GM23248 (cell line): ENCODE measurements around the gene TRIM29. TPM values are rescaled to one million over a fixed set of nuclear protein-coding genes. Genes with fewer than 3 reads are reported as not detected.

Experiments
- DNase-seq: peaks from one replicate; pipeline ENCODE4 v3.0.0-alpha.2; 2015
- H2AFZ ChIP-seq: fragments of 200-600 bp; sonication (generic); 2 replicates; pipeline ENCODE4 v1.6.1; 2016; ENCODE audit warnings: antibody characterized with exemption
- H3F3A ChIP-seq: fragments of 200-600 bp; sonication (generic); 2 replicates; pipeline ENCODE4 v1.6.1; 2016; ENCODE audit warnings: mild to moderate bottlenecking, antibody characterized with exemption, mixed run types; ENCODE audit not compliant: insufficient read depth
- H3K27ac ChIP-seq: fragments of 200-600 bp; sonication (generic); 2 replicates; pipeline ENCODE4 v1.5.1; 2016; ENCODE audit warnings: mild to moderate bottlenecking
- H3K27me3 ChIP-seq: fragments of 200-600 bp; sonication (generic); replicated peaks from 2 replicates; pipeline ENCODE4 v1.6.1; 2016; ENCODE audit warnings: mild to moderate bottlenecking; ENCODE audit not compliant: insufficient read depth
- H3K36me3 ChIP-seq: fragments of 200-600 bp; sonication (generic); 2 replicates; pipeline ENCODE4 v1.6.1; 2016; ENCODE audit warnings: low read depth, mild to moderate bottlenecking
- H3K4me1 ChIP-seq: fragments of 200-600 bp; sonication (generic); 2 replicates; pipeline ENCODE4 v1.6.1; 2016; ENCODE audit warnings: mild to moderate bottlenecking; ENCODE audit not compliant: insufficient read depth
- H3K4me2 ChIP-seq: fragments of 200-600 bp; sonication (generic); one replicate; pipeline ENCODE4 v1.6.1; 2016; ENCODE audit warnings: mild to moderate bottlenecking; ENCODE audit not compliant: unreplicated experiment
- H3K4me3 ChIP-seq: fragments of 200-600 bp; sonication (generic); 2 replicates; pipeline ENCODE4 v1.5.1; 2016; ENCODE audit warnings: mild to moderate bottlenecking
- H3K79me2 ChIP-seq: fragments of 200-600 bp; sonication (generic); 2 replicates; pipeline ENCODE4 v1.6.1; 2016; ENCODE audit warnings: mild to moderate bottlenecking; ENCODE audit not compliant: insufficient read depth
- H3K9ac ChIP-seq: fragments of 200-600 bp; sonication (generic); 2 replicates; pipeline ENCODE4 v1.6.1; 2016; ENCODE audit warnings: mild to moderate bottlenecking
- H3K9me2 ChIP-seq: fragments of 200-600 bp; sonication (generic); 2 replicates; pipeline ENCODE4 v1.6.1; 2016; ENCODE audit warnings: mixed run types, mild to moderate bottlenecking, moderate library complexity; ENCODE audit not compliant: insufficient read depth
- H3K9me3 ChIP-seq: fragments of 200-600 bp; sonication (generic); one replicate; pipeline ENCODE4 v1.6.1; 2017; ENCODE audit warnings: low read depth
- H4K20me1 ChIP-seq: fragments of 200-600 bp; sonication (generic); 2 replicates; pipeline ENCODE4 v1.6.0; 2016; ENCODE audit not compliant: insufficient read depth
- EZH2 ChIP-seq: fragments of 200-600 bp; sonication (generic); IDR thresholded peaks from 2 replicates; pipeline ENCODE4 v1.6.1; 2018; ENCODE audit warnings: antibody characterized with exemption, mild to moderate bottlenecking; ENCODE audit not compliant: insufficient read depth, poor library complexity, severe bottlenecking
- EZH2phosphoT487 ChIP-seq: fragments of 200-600 bp; sonication (generic); IDR thresholded peaks from 2 replicates; pipeline ENCODE4 v1.6.1; 2018; ENCODE audit warnings: antibody characterized with exemption, moderate library complexity, mild to moderate bottlenecking, low read depth; ENCODE audit not compliant: insufficient read depth
- WGBS, 2 experiments: methylation state at CpG; one replicate each; pipeline ENCODE4 v1.1.6; 2015 to 2017; ENCODE audit warnings: low lambda C conversion rate in 2 of 2, low coverage in 1 of 2; ENCODE audit errors: missing lambda C conversion rate in 2 of 2; 5-methylcytosine and 5-hydroxymethylcytosine counted together
- in situ Hi-C: fragments of 300-500 bp; cut with MboI; formaldehyde crosslinking; loops from 2 replicates; pipeline ENCODE4 v1.15.0; 2020
- polyA plus RNA-seq: library from polyadenylated mRNA; unstranded; fragments of >200 nt; fragmentation: Nextera tagmentation; extraction: Ambion mirVana; gene quantifications from 2 replicates; pipeline ENCODE4 v1.2.1, GENCODE V29; 2016
- total RNA-seq: library from RNA; depleted of rRNA; stranded (reverse); fragments of >200 nt; shearing (Covaris generic); gene quantifications from 2 replicates; pipeline ENCODE4 v1.2.3, GENCODE V29; 2014; rRNA removed

The TRIM29 gene
- total RNA-seq (1.4 TPM in 1 of 2 replicates, not detected in the other), polyA plus RNA-seq (0.86 and 1.1 TPM in 2 replicates)

- Histone ChIP-seq H3K27me3 (peaks cover 46% of the 10 kb centered on the region; the same call in 1 of the 2 replicates), H2AFZ (no peak within 1 kb of the TSS), H3F3A (no peaks in the 10 kb centered on the region), H3K9ac (no peak within 1 kb of the TSS), H3K36me3 (no peaks in the 10 kb centered on the region), H3K4me2 (no peak within 1 kb of the TSS), H3K79me2 (no peaks in the 10 kb centered on the region), H3K27ac (no peak within 1 kb of the TSS), H3K9me3 (no peaks in the 10 kb centered on the region), H3K4me3 (no peak within 1 kb of the TSS), H3K4me1 (no peaks in the 10 kb centered on the region), H4K20me1 (no peaks in the 10 kb centered on the region), H3K9me2 (no peaks in the 10 kb centered on the region)
- DNase-seq = no peak
- 72 to 75% methylated on average over 37 to 41 of the region's 41 CpGs for WGBS, 2 experiments
- in situ Hi-C loops = no loop called here
- no peak for TF ChIP-seq EZH2
- no peak for TF ChIP-seq EZH2phosphoT487
Observed at GRCh38 chr11:120137611-120138521, at the start of gene TRIM29. TRIM29 (minus strand) TSS chr11:120138113; CDS start chr11:120138031, 82 bp downstream.

DNA sequence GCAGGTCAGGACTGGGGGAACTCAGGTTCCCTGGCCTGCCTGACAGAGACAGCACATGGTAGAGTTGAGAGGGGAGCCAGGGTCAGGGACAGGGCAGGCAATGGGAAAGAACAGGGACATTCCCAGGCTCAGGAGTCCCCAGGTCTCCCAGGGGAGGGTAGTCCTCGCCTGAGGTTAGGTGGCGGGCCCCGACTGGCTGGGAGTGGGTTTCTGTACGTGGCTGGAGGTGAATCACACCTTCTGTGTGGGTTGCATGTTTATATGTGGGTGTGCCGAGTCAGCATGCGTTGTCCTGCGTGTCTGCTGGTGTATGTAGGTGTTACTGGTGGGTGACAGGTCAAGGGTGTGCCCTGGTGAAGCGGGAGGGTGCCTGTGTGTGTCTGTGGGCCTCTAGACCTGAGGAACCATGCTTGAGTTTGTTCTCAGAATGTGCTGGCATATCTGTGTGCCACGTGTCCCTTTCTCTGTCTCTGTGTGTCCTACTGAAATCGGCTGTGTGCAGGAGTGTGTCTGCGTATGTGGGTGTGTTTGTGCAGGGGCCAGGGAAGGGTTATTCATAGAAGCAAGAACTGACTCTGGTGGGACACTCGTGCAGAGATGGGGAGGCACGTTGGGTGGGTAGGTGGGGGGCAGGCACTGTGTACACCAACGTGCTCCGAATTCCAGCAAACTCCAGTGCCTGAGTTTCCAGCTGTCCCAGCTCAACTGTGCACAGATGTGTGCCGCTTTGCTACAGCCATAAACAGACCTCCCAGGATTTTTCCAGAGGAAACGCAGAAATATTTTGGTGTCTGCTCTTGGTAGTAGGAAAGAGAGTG lies 49.1 kb upstream of the TRIM29 start:
- H3K9ac ChIP-seq = peak overlapping the region; percentile 33; the same call in 1 of the 2 replicates
- DNase-seq = peak; percentile 58

GRCh38 chr11:120186456-120186773 lies 48.5 kb upstream of the TRIM29 start:
- H3K4me1 ChIP-seq = peaks cover 28% of the 10 kb centered on the region
- peaks cover 9% of the 10 kb centered on the region for H3F3A ChIP-seq
- H3K4me3 ChIP-seq = no peak overlapping the region
- no peaks in the 10 kb centered on the region for H3K9me2 ChIP-seq
- in situ Hi-C loops = no loop called here
- no peaks in the 10 kb centered on the region for H4K20me1 ChIP-seq
- no peaks in the 10 kb centered on the region for H3K27me3 ChIP-seq
- peak overlapping the region; percentile 40; the same call in 1 of the 2 replicates for H2AFZ ChIP-seq
- peak overlapping the region; percentile 33; the same call in 1 of the 2 replicates for H3K9ac ChIP-seq
- H3K79me2 ChIP-seq = no peaks in the 10 kb centered on the region
- no peaks in the 10 kb centered on the region for H3K9me3 ChIP-seq
- no peak overlapping the region for H3K4me2 ChIP-seq
- TF ChIP-seq EZH2phosphoT487 (no peak), EZH2 (no peak)
- no peak for DNase-seq
- H3K36me3 ChIP-seq = no peaks in the 10 kb centered on the region
- H3K27ac ChIP-seq = peak overlapping the region; percentile 14; the same call in 1 of the 2 replicates

More for the DNA sequence above, 49.1 kb upstream of the TRIM29 start:
- no peaks in the 10 kb centered on the region for H3K79me2 ChIP-seq
- H3K9me3 ChIP-seq = no peaks in the 10 kb centered on the region
- H2AFZ ChIP-seq = peak overlapping the region; percentile 40
- H3K4me1 ChIP-seq = peaks cover 26% of the 10 kb centered on the region
- TF ChIP-seq EZH2 (no peak), EZH2phosphoT487 (no peak)
- 0 out of 2 replicates have a peak overlapping the region, but pooled peaks have one; percentile 14 for H3K27ac ChIP-seq
- no peak overlapping the region for H3K4me3 ChIP-seq
- no peaks in the 10 kb centered on the region for H4K20me1 ChIP-seq
- no peaks in the 10 kb centered on the region for H3K9me2 ChIP-seq
- in situ Hi-C loops = no loop called here
- WGBS, 2 experiments = 27 to 35% methylated on average over 17 of the region's 17 CpGs
- H3K27me3 ChIP-seq = no peaks in the 10 kb centered on the region
- peaks cover 3% of the 10 kb centered on the region; the same call in 1 of the 2 replicates for H3F3A ChIP-seq
- no peak overlapping the region for H3K4me2 ChIP-seq
- no peaks in the 10 kb centered on the region for H3K36me3 ChIP-seq
